ENCODE results near the gene CXCL1.
A peak's percentile ranks its signal among the peaks of the same experiment; 100 is the strongest.
"Not testable (repeated sequence)": the region's sequence is repeated elsewhere in the genome, so short reads cannot be mapped to it uniquely, and the experiment has no call there.

CXCL1 gene

DNA sequence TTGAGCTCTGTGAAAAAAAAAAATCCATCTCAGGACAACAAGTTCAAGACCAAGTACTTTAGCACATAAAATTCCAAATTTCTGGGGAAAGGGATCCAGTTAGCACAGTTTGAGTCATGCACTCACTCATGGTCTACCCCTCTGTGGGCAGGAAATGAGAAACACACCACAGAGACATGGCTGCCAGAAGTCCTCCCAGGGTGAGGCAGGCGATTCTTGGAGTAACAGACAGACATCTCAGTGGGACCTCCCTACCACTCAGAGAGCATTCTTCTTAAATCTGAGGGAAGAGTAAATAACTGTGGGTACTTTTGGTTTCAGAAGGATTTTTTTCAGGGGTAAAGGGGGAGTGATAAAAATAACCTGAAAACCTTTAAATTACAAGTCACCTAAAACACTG is 14.1 kb downstream of the CXCL1 start:
- no peak for DNase-seq (ENCODE audit: low read depth)

DNA sequence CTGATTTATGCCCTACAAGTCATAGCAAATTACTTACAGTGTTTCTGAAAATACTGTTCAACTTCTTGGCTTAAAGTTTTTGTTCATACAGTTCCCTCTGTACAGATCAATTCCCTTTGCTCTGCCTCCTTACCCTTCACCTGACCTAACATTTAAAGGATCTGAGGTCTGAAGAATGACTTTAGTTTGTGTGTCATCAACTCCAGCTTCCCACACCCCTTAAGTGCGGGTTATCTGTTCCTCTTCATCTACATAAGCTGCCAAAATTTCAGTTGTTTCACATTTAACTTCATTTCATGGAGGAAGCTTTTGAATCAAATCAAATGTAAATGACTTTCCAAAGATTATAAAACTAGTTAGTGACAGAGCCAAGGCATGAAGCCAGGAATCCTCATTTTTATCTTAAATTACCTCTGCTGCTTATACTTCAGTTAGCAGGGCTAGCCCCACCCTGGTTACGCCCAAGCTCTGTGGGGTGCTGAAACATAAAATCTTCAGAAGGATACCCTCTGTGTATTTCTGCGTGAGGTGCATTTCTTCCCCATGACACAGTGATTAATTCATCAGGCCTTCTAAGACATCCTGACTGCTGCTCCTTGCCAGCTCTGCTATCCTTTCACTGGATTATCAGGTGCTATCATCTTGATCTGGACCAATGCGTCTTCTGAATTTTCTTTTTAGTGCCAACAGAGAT is 16.5 kb downstream of the CXCL1 start:
- no peak for DNase-seq (ENCODE audit: low read depth)

DNA sequence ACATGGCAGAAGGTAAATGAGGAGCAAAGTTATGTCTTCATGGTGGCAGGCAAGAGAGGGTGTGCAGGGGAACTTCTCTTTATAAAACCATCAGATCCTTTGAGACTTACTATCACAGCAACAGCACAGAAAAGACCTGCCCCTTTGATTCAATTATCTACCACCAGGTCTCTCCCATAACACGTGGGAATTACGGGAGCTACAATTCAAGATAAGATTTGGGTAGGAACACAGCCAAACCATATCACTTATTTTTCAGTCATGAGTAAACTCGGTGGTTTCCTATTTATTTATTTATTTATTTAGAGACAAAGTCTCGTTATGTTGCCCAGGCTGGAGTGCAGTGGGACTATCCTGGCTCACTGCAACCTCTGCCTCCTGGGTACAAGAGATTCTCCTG is 22.1 kb downstream of the CXCL1 start:
- no peak for DNase-seq (ENCODE audit: low read depth)

DNA sequence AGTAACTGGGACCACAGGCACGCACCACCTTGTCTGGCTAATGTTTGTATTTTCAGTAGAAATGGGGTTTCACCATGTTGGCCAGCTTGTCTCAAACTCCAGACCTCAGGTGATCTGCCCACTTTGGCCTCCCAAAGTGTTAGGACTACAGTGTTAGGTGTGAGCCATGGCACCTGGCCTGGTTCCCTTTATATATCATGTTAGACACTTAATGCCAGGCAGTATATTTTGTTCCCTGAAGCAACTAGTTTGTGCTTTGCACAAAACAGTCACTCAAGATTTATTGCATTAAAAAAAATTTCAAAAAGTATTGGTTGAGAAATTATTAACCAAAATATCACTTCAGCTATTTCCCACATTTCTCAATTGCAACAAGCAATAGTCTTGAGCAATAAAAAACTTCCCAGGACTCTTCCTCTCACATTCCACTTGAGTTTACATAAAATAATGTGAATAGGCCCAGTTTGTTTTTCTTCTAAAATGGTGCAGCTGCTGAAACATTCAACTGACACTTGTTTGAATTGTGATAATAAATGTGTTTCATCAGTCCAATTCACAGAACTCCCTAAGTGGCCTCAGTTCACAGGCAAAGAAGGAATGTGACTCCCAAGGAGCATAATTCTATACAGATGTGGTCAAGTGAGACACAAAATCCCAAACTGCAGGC is 22.7 kb downstream of the CXCL1 start:
- peak; percentile 84 for DNase-seq (ENCODE audit: low read depth)

DNA sequence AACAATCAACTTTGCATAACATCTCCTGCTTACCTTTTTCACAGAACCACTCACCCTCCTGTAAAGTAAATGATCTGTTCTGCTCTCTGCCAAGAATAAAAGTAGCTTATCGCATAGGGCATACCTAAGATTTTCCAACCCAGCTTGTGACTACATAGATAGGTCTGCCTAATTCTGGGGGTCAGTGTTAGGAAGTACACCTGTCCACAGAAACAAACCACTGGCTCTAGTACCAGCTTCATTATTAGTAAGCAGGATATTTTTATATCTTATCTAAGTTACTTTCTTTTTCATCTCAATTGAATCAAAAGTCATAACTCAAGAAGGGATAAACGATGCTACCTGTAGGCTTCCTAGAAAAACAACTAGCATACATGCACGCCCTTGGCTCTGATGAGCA is 23.8 kb downstream of the CXCL1 start:
- DNase-seq (ENCODE audit: low read depth): no peak

DNA sequence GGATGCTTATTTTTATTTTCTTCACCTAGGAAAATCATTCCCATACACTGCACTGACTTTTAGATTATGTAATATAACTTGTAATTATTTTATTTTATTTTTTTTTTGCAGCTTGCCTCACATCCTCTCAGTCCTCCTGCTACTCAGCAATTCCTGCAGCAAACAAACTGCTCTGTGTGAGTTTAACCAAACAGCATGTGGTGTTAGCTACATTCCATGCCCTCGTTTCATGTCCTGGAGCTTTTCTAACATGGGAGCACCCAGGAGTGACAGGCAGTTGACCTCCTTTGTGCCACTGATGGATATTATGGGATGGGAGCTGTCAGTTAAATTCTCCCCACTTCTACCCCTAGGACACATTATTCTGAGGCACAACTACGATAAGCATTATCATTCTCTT is 24.8 kb downstream of the CXCL1 start:
- DNase-seq (ENCODE audit: low read depth): no peak

DNA sequence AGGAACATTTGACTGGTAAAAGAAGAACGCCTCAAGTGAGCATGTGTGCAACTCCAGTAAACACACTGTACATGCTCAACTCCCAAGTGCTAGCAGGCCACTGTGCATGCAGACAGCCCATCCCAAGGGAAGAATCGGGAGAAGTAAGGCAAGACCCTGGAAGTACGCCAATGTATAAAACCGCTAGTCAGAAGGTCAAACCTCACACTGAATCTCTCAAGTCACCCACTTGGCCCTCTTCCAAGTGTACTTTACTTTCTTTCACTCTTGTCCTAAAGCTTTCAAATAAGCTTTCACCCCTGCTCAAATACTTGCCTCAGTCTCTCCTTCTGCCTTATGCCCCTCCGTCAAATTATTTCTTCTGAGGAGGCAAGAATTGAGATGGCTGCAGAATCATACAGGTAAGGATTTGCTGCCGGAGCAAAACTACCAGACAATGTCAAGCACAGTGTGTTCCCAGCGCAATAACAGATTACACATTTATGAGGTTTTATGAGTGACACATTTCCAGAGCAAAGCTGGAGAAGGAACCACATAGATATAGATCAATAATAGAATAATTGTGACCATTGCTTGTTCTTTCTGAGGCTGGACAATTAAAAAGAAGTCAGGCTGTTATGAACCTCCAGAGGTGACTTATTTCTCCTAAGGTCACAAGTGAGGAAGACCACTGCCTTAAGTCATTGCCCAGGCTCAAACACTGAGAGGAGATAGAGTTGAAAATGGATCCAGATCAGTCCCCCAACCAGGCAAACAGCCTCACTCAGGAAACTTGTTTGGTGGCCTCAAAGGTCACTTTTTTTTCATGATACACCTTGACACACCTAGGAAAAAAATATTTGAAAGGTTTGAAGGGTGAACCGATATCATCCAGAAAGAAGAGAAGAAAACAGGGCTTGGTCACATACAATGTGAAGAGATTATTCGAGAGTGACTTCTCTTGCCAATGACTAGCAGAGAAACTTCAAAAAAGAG is 26.3 kb downstream of the CXCL1 start:
- DNase-seq (ENCODE audit: low read depth): no peak

DNA sequence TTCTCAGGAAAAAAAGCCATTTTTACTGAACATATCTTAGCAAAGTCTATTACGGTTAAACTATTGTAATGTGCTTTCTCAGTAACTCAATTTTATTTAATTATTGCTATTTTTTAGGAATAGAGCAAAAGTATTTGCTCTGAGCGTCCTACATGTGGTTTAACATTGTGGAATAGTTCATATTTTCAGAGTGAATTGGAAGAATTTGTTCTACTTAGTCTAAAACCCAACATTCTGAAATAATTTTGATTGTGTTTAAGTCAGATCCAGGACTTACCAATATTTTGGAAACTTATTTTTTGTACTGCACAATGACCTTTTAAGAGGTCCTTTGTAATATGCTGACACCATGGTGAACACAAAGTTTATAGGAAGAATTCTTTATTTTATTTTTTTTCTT is 27.2 kb downstream of the CXCL1 start:
- DNase-seq (ENCODE audit: low read depth): no peak

DNA sequence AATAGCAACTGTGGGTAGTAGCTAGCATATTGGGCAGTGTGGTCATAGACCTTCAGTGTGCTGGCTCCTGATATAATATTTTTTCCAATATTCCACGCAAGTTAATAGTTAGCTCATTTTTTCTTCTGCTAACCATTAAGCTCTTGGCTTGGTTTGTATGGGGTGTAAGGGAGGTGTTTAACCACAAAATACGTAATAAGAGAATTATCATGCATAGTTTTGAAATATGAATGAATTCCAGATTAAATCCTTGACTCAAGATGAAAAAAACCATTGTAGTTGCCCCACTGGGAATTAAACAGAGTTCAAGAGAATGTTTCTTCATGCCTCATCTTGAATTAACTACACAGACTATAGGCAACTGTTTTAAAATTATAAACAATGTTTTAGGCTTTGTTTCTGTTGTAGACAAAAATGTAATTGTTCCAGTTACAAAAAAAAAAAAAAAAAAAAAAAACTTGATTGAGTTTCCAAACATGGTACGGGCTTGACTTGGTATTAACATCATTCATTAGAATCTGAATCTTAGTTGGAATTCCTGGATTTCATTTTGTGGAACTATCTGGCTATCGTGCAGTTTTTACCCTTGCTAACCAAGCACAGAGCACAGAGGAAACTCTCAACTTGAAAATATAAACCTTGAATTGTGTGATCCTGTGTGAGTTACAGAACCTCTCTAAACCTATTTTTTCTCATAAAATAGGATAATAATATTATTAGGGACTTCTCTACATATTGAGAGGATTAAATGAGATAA is 28.4 kb downstream of the CXCL1 start:
- DNase-seq (ENCODE audit: low read depth): peak; percentile 78

DNA sequence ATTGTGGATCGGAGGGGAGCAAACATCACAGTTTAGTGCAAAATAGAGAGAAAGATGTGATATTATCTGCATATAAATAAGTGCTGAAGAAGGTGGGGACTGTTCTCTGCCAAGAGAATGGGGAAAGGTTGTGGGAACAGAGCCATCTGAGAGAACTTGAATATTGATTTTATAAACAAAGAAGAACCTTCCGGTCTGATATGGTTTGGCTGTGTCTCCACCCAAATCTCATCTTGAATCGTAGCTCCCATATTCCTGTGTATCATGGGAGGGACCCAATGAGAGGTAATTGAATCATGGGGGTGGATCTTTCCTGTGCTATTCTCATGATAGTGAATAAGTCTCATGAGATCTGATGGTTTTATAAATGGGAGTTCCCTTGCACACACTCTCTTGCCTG is 30.1 kb downstream of the CXCL1 start:
- not testable (repeated sequence) for DNase-seq (ENCODE audit: low read depth)

DNA sequence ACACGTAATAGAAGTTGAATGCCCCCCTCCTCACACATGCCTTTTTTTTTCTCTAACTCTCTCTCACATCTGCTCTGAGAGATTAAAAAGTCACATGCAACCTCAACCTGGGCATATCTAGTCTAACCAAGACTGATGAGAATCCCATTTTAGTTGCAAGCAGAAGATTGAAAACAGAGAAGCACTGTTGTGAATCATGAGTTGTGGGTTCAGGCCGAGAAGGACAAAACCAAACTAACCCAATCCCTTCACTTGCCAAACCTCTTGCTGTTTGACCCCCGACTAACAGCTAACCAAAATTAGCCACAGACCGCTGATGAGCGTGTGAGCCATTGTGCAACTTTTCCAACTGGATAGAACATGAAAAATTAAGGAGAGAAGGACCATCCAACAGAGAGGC is 31.8 kb downstream of the CXCL1 start:
- peak; percentile 48 for DNase-seq (ENCODE audit: low read depth)

DNA sequence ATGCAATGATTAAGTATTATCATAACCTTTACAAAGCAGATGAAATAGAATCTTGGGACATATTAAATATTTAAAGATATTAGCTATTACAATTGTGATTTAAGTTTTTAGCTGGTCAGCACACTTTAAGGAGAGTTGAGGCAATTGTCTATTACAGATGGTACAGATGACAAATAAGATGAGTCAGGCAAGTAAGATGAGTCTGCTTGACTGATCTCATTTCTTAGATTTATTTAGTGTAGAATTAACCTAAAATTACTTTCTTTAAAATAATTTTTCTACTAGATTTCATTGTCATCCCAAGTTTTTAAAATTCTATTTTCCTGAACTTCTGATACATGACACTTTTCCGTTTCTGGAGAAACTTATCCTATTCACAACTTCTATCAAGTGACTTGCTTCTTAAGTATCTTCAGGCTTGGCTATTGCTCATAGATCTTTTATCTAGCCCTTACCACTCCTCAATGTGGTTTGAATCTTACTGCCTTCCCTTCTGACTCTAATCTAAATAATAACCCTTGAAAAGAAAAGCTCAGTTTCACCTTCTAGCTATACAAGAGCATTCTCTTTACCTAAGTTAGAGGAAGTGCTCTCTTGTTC is 32.9 kb downstream of the CXCL1 start:
- no peak for DNase-seq (ENCODE audit: low read depth)

DNA sequence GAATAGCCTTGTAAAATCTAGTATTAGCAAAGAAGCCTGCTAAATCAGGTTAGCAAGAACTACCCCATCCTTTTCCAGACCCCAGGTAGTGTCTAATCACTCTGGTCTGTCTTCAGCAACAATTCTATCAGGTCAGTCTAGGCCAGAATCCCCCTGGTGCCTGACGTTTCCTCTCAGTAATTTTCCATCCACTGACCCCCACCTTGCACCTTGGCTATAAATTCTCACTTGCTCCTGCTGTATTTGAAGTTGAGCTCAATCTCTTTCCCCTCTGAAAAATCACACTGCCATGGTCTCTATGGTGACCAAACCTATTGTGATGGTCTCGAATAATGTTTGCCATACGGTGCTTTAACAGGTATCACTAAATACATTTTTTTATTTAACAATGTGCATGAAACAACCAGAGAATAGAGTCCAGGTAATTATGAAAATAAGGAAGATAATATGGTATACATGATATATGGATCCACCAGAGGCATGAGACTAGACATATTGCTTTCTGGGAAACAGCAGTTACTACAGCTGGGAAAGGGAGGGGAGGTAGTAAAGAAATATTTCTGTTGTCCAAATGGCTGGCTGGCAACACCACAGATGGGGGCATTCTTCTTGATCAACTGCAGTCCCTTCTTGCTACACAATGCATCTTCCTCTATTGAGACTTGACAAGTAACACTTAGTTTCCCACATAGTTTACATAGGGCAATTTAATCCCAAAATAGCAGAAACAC is 33.8 kb downstream of the CXCL1 start:
- DNase-seq (ENCODE audit: low read depth): no peak

DNA sequence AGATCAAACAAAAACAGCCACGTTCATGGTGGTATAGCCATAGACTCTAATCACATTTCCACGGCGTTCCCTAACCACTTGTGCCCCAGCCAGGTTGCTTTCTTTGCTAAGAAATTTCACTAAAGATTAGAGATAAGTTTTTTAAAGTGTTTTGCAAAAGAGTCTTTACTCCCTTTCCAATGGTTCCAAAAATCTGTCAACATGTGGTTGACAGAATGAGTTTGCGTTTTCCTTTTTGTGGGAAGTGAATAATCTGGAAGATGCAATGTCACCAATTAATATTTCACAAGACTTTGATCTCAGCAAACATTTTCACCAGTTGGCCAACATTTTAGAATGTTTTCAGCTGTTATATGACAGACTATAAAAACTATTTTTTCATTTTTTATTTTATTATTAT is 35.3 kb downstream of the CXCL1 start:
- peak; percentile 76 for DNase-seq (ENCODE audit: low read depth)

DNA sequence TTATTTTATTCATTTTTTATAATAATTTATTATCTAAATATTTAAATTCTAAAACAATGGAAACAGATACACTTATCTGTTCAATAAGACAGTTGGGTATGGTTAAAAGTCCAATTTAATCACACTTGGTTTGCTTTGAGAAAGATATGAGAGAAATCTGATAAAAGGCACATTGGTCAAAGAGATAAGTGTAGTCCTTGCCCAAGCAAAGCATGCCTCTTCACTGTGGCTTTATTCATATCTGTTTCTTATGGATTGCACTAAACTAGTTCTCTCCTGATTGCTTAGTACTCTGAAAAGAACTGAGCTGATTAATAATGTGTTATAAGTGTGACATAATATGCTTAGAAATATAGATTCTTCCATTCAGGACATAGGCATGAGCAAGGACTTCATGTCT is 39.8 kb downstream of the CXCL1 start:
- no peak for DNase-seq (ENCODE audit: low read depth)

DNA sequence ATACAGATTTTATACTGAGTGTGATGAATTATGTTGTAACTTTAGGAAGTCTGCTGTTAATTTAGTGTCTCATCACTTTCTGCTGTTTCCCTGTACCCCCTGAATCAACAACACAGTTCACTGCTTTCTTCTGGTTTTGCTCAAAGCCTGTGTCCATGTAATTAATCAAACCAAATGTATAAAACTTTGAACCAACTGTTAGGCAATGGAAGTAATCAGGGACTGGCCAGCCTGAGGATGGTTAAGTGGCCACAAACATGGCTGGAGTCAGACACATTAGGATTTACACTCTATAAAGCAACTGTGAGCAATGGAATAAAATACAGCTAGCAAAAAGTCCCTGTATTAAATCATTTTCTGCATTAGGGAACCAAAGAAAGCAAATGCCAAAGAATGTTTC is 42.6 kb downstream of the CXCL1 start:
- peak; percentile 26 for DNase-seq (ENCODE audit: low read depth)

DNA sequence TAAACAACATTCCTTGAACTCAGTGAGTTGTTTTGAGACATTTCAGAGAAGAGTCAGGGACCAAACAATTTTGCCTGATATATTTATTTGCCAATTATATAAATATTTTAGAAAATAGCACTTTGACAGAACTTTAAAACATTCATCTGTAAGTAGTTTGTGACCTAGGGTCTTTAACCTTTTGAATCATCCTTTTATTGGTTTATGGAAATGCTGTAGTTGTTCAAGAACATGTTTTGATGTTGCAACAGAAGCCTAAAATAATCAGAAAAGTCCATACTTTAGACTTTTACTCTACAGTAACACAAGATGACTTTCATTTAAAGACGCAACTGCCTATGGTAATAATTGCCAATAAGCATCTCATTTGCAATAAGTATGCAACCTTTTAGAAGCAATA is 43.0 kb downstream of the CXCL1 start:
- DNase-seq (ENCODE audit: low read depth): no peak

DNA sequence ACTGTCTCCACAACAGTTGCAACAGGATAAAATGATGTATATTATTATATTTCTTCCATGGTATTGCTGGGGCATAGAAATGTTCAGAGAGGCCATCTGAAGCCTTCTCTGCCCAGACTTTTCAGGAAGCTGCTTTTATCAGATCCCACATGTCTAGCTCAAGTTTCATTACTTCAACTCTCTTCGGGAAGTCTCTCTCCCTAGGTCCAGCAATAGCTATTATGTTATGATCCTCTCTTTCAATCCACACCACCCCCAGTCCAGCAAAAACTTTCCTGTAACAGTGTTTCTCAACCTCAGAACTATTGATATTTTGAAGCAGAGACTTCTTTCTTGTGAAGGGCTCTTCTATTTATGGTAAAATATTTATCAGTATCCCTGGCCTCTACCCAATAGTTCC is 44.9 kb downstream of the CXCL1 start:
- no peak for DNase-seq (ENCODE audit: low read depth)

DNA sequence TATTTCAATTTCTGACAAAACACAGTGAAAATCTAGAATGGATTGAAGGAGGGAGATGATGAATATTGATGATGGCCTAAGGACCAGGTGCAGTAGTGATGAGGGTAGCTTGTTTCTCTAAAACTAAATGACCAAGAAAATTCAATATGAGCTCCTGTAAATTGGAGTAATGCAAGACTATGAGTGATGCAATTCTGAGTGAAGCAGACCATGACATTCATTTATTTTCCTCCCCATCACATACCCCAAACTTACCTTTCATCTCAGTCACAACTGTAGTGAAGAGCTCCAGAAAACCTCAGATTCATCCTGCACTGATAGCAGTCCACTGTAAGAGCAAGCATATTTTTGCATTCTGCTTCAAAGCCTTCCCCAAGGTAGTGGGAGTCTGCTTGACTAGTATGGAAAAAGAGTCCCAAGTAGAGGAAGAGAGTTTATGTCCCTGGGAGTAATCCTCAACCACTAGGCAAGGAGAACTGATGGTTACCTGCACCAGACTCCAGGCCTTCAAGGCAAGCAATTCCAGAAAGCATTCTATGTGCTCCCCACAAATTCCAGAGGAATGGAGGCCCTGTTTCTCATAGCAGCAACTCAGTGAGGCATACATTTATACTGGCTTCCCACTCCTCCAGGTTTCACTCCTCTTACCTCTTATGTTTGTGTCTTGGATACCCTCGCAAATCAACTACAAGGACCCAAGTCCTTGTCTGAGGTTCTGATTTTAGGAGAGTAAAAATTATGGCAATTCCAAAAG is 47.2 kb downstream of the CXCL1 start:
- no peak for DNase-seq (ENCODE audit: low read depth)

DNA sequence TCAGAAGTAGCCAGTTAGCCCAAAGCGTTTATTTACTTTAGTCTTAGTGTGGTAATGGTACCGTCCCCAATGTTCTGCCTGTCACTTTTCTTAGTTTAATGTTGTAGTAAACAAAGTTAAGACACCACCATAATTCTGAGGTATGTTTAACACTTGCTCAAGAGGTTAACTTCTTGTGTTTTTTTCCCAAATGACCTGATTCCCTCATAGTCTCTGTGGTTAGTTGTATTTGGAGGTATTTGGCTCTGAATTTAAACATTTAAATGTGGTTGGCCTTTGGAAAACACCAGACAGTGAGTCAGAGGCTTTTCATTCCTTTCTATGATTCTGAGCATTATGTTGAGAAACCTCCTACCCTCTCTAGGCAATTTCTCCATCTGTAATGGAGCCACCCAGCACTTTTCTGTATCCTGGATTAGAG is 47.9 kb downstream of the CXCL1 start:
- DNase-seq (ENCODE audit: low read depth): peak; percentile 85
